Right atrium auricular region (tissue), 2 donors: ENCODE results near the gene RAB32. TPM values are rescaled to one million over a fixed set of nuclear protein-coding genes. Genes with fewer than 3 reads are reported as not detected.

Source experiments
- DNase-seq: peaks from one replicate; pipeline ENCODE4 v3.0.0-alpha.2; 2019; ENCODE audit warnings: low spot score
- H3K27ac ChIP-seq, 2 donors: fragments of 200-600 bp; sonication (generic); 1 replicate in 1 of 2; 2 replicates in 1 of 2; pipeline ENCODE4 v1.5.1; 2016 to 2019
- H3K27me3 ChIP-seq, 2 donors: fragments of 200-600 bp; sonication (generic); one replicate each; pipeline versions ENCODE4 v1.5.1 to v1.6.0; 2017 to 2019
- H3K36me3 ChIP-seq: fragments of 200-600 bp; sonication (generic); one replicate; pipeline ENCODE4 v1.5.1; 2016
- H3K4me1 ChIP-seq, 2 donors: fragments of 200-600 bp; sonication (generic); one replicate each; pipeline versions ENCODE4 v1.5.1 to v1.6.0; 2017 to 2019
- H3K4me3 ChIP-seq, 2 donors: fragments of 200-600 bp; sonication (generic); 1 replicate in 1 of 2; 2 replicates in 1 of 2; pipeline ENCODE4 v1.5.1; 2017 to 2019; ENCODE audit warnings: mild to moderate bottlenecking in 1 of 2, moderate library complexity in 1 of 2
- H3K9me3 ChIP-seq, 2 donors: fragments of 200-600 bp; sonication (generic); one replicate each; pipeline ENCODE4 v1.5.1; 2019
- total RNA-seq, 2 donors: library from RNA; depleted of rRNA; stranded (reverse); fragments of >200 nt; gene quantifications; one replicate each; pipeline ENCODE4 v1.1.0, GENCODE V29; 2016
- TF ChIP-seq, protein P1 (sequence below), 2 donors: fragments of 200-600 bp; sonication (generic); IDR thresholded peaks; one replicate each; pipeline ENCODE4 v1.5.1; 2019; ENCODE audit warnings: antibody characterized with exemption in 2 of 2

RAB32 gene
- 10 to 100 TPM in 1 of 2 donors, 1 to 10 TPM in 1; 7.0 to 18.6 TPM for total RNA-seq

DNA sequence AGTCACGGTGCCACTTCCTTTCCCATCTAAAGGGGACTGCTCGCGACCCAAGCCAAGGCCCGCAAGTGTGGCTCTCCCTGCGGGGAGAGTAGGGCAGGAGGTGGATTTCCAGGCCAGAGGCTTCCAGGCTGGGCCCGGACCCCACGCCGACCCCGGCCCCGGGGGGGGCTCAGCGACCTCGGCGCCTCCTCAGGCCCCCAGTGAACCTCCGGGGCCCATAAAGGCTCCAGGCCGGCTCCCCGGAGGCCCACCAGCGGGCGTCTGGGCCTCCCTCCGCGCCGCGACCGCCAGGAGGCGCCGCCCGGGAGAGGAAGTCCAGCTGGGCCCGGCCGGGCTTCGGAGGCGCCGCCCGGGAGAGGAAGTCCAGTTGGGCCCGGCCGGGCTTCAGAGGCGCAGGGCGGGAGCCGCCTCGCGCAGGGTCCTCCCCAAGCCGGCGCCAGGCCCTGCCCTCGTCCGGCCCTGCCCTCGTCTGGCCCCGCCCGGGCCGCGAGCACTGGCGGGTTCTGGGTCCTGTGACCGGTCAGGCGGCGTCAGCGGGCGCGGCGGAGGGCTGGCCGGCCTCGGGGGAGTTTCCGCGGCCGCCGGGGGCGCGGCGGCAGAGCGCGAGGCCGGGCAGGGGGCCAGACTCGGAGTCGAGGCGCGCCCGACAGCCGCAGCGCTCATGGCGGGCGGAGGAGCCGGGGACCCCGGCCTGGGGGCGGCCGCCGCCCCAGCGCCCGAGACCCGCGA, at the start of gene RAB32:
RAB32 (plus strand) TSS at position 623 of the 729 bp plus-strand sequence; CDS start at position 662, 39 bp downstream.
- H3K9me3 ChIP-seq, result no peaks in the 10 kb centered on the region
- H3K36me3 ChIP-seq, result no peaks in the 10 kb centered on the region
- DNase-seq, result peak; percentile 93
- peak within 1 kb of the TSS; percentile 90 to 94 for H3K27ac ChIP-seq
- peaks cover 0 to 16% of the 10 kb centered on the region in 2 donors for H3K4me1 ChIP-seq
- H3K4me3 ChIP-seq, result peak within 1 kb of the TSS; percentile 57 to 72
- H3K27me3 ChIP-seq, result no peaks in the 10 kb centered on the region
- TF ChIP-seq, protein P1, sequence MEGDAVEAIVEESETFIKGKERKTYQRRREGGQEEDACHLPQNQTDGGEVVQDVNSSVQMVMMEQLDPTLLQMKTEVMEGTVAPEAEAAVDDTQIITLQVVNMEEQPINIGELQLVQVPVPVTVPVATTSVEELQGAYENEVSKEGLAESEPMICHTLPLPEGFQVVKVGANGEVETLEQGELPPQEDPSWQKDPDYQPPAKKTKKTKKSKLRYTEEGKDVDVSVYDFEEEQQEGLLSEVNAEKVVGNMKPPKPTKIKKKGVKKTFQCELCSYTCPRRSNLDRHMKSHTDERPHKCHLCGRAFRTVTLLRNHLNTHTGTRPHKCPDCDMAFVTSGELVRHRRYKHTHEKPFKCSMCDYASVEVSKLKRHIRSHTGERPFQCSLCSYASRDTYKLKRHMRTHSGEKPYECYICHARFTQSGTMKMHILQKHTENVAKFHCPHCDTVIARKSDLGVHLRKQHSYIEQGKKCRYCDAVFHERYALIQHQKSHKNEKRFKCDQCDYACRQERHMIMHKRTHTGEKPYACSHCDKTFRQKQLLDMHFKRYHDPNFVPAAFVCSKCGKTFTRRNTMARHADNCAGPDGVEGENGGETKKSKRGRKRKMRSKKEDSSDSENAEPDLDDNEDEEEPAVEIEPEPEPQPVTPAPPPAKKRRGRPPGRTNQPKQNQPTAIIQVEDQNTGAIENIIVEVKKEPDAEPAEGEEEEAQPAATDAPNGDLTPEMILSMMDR (IDR thresholded peaks at IDR 0.05), result peak; percentile 55 to 89

DNA sequence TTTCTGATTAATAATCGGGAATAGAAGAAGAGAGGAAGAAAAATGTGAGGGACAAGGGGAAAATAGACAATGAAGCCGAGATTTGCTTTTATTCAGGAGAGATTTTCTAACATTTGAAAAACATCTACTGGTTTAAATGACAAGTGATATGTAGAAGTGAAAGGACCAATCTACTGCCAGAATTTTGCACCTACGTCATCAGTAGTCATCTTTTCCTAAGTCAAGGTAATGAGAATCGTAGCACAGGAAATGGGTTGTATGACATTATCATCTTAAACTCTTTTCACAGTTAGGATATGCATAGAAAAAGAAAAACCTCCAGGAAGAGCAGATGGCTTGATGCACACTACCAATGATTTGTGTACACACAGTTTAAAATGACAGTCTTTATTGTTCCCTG, 45.3 kb upstream of the RAB32 start:
- H3K4me3 ChIP-seq, result no peak overlapping the region
- no peak overlapping the region for H3K27ac ChIP-seq
- no peaks in the 10 kb centered on the region for H3K9me3 ChIP-seq
- no peak for DNase-seq
- no peaks in the 10 kb centered on the region for H3K36me3 ChIP-seq
- TF ChIP-seq, protein P1 (IDR thresholded peaks at IDR 0.05), result no peak
- no peaks in the 10 kb centered on the region for H3K27me3 ChIP-seq
- no peaks in the 10 kb centered on the region for H3K4me1 ChIP-seq

GRCh38 chr6:146503096-146503495, 40.5 kb upstream of the RAB32 start:
- no peaks in the 10 kb centered on the region for H3K36me3 ChIP-seq
- no peaks in the 10 kb centered on the region for H3K4me1 ChIP-seq
- H3K9me3 ChIP-seq, result no peaks in the 10 kb centered on the region
- no peak for DNase-seq
- no peaks in the 10 kb centered on the region for H3K27me3 ChIP-seq
- H3K27ac ChIP-seq, result no peak overlapping the region
- TF ChIP-seq, protein P1 (IDR thresholded peaks at IDR 0.05), result no peak
- H3K4me3 ChIP-seq, result no peak overlapping the region

DNA sequence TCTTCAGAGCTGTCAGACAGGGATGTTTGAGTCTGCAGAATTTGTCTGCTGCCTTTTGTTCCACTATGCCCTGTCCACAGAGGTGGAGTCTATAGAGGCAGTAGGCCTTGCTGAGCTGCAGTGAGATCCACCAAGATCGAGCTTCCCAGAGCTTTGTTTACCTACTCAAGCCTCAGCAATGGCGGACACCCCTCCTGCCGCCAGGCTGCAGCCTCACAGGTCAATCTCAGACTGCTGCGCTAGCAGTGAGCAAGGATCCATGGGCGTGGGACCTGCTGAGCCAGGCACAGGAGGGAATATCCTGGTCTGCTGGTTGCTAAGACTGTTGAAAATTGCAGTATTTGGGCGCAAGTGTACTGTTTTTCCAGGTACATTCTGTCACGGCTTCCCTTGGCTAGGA, 28.4 kb upstream of the RAB32 start:
- TF ChIP-seq, protein P1 (IDR thresholded peaks at IDR 0.05), result no peak
- H3K27me3 ChIP-seq, result no peaks in the 10 kb centered on the region
- no peaks in the 10 kb centered on the region for H3K9me3 ChIP-seq
- no peak overlapping the region for H3K4me3 ChIP-seq
- H3K36me3 ChIP-seq, result no peaks in the 10 kb centered on the region
- no peaks in the 10 kb centered on the region for H3K4me1 ChIP-seq
- DNase-seq, result no peak
- no peak overlapping the region for H3K27ac ChIP-seq

GRCh38 chr6:146526192-146526591, 17.4 kb upstream of the RAB32 start:
- TF ChIP-seq, protein P1 (IDR thresholded peaks at IDR 0.05), result no peak
- Histone ChIP-seq H3K4me1 (no peaks in the 10 kb centered on the region), H3K27me3 (no peaks in the 10 kb centered on the region), H3K9me3 (no peaks in the 10 kb centered on the region), H3K36me3 (no peaks in the 10 kb centered on the region), H3K27ac (no peak overlapping the region), H3K4me3 (no peak overlapping the region)
- no peak for DNase-seq

DNA sequence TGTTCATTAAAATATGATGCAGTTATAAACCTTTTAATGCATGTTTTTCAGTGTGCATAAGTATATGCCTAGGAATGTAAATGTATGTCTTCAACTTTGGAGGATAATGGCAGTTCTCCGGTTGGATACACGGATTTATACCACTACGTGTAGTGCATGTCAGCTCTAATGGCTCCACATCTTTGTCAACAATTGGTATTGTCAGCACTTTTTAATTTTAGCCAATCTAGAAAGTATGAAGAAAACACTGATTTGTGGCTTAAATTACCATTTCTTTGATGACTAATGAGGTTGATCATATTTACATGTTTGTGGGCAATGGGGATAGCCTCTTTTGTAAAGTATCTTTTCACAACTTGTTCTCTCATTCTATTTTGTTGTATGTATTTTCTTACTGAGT, 10.9 kb upstream of the RAB32 start:
- Histone ChIP-seq H3K9me3 (no peaks in the 10 kb centered on the region), H3K27ac (no peak overlapping the region), H3K27me3 (no peaks in the 10 kb centered on the region), H3K4me1 (no peaks in the 10 kb centered on the region), H3K36me3 (no peaks in the 10 kb centered on the region), H3K4me3 (no peak overlapping the region)
- TF ChIP-seq, protein P1 (IDR thresholded peaks at IDR 0.05), result no peak
- no peak for DNase-seq
